Large intestine (tissue), 1 donor: ENCODE results near the gene ZNF423. TPM values are rescaled to one million over a fixed set of nuclear protein-coding genes. Genes with fewer than 3 reads are reported as not detected.

Source experiments
- polyA plus RNA-seq: library from polyadenylated mRNA; unstranded; fragments of 120-200 nt; gene quantifications from one replicate; pipeline ENCODE4 v1.2.1, GENCODE V29; 2013

The ZNF423 gene
- polyA plus RNA-seq, 1 donor, result 6.7 TPM

Other genes with a start within 250 kb of the ZNF423 start
- gene CNEP1R1, start 169.1 kb upstream of the ZNF423 start, polyA plus RNA-seq, result 25.3 TPM
- gene HEATR3, start 209.9 kb upstream of the ZNF423 start, polyA plus RNA-seq, result 11.7 TPM